Measurements from ENCODE around the gene ZFAND3.

- TF ChIP-seq CTCF (IDR thresholded peaks at IDR 0.05 in 4 of 5, conservative IDR thresholded peaks at IDR 0.05 in 1 of 5) (no peak), POLR2A (IDR thresholded peaks at IDR 0.05) (no peak)
These were observed 348.6 kb downstream of the ZFAND3 start for GRCh38 chr6:38168126-38168525.

All from gastrocnemius medialis (tissue), 4 donors.